K562 (cell line): Measurements from ENCODE around the gene BPHL. TPM values are rescaled to one million over a fixed set of nuclear protein-coding genes. Genes with fewer than 3 reads are reported as not detected.

Experiments used
- CREBBP ChIP-seq: IDR thresholded peaks from one replicate; pipeline ENCODE4 v1.6.1; 2012; ENCODE audit warnings: low read depth, mild to moderate bottlenecking, control low read depth, inconsistent platforms, low read length
- E4F1 ChIP-seq: fragments of 250-450 bp; sonication (Bioruptor Pico); IDR thresholded peaks from 2 replicates; pipeline ENCODE4 v1.5.0; 2021; ENCODE audit warnings: mild to moderate bottlenecking, borderline replicate concordance
- ETS1 ChIP-seq: conservative IDR thresholded peaks from 2 replicates; pipeline ENCODE4 v1.6.1; 2011; ENCODE audit warnings: low read depth, mild to moderate bottlenecking, low read length; ENCODE audit not compliant: control insufficient read depth
- HNRNPLL ChIP-seq: fragments of 200-400 bp; formaldehyde crosslinking; IDR thresholded peaks from 2 replicates; pipeline ENCODE4 v1.6.1; 2017; ENCODE audit warnings: low read length, low read depth, mild to moderate bottlenecking; ENCODE audit not compliant: poor library complexity, severe bottlenecking
- KAT8 ChIP-seq: fragments of 450-650 bp; IDR thresholded peaks from 2 replicates; pipeline ENCODE4 v1.6.1; 2016; ENCODE audit warnings: low read depth, mild to moderate bottlenecking
- KLF1 ChIP-seq: fragments of 450-650 bp; IDR thresholded peaks from 2 replicates; pipeline ENCODE4 v1.6.1; 2016; ENCODE audit warnings: missing genetic modification characterization, missing compliant biosample characterization
- LEF1 ChIP-seq: fragments of 450-650 bp; IDR thresholded peaks from 2 replicates; pipeline ENCODE4 v1.6.1; 2016; ENCODE audit warnings: mild to moderate bottlenecking
- MBD2 ChIP-seq: sonication (generic); IDR thresholded peaks from 2 replicates; pipeline ENCODE4 v1.6.1; 2016; ENCODE audit warnings: low read depth, borderline replicate concordance
- MTF1 ChIP-seq: fragments of 250-450 bp; sonication (Bioruptor Pico); IDR thresholded peaks from 2 replicates; pipeline ENCODE4 v1.9.0; 2021; ENCODE audit warnings: moderate library complexity, mild to moderate bottlenecking, inconsistent platforms, borderline replicate concordance
- NFRKB ChIP-seq: fragments of 450-650 bp; IDR thresholded peaks from 2 replicates; pipeline ENCODE4 v1.6.1; 2016; ENCODE audit warnings: low read depth
- NR2C2 ChIP-seq, 2 experiments: fragments of 200-800 bp in 1 of 2; sonication (Bioruptor generic) in 1 of 2; sonication (generic) in 1 of 2; formaldehyde crosslinking in 1 of 2; IDR thresholded peaks; 2 replicates each; pipeline versions ENCODE4 v1.6.1 to v1.8.0; 2016 to 2022; ENCODE audit warnings: mild to moderate bottlenecking in 1 of 2, missing compliant biosample characterization in 1 of 2, missing genetic modification characterization in 1 of 2, missing genetic modification reagents in 1 of 2
- PHF20 ChIP-seq: fragments of 450-650 bp; IDR thresholded peaks from 2 replicates; pipeline ENCODE4 v1.6.1; 2018; ENCODE audit not compliant: partially characterized antibody
- RBM25 ChIP-seq: fragments of 200-400 bp; formaldehyde crosslinking; IDR thresholded peaks from 2 replicates; pipeline ENCODE4 v1.6.1; 2018; ENCODE audit warnings: low read length, low read depth, moderate library complexity; ENCODE audit not compliant: severe bottlenecking
- SPI1 ChIP-seq: IDR thresholded peaks from 2 replicates; pipeline ENCODE4 v1.6.1; 2011; ENCODE audit warnings: low read depth, low read length, control low read depth, borderline replicate concordance
- TEAD1 ChIP-seq, 2 experiments: fragments of 450-650 bp in 1 of 2; sonication (generic) in 1 of 2; formaldehyde crosslinking; IDR thresholded peaks; 2 replicates each; pipeline versions ENCODE4 v1.4.0 to v1.8.0; 2020 to 2022; ENCODE audit warnings: mild to moderate bottlenecking in 2 of 2, missing genetic modification reagents in 1 of 2
- YY1 ChIP-seq, 3 experiments: IDR thresholded peaks; 2 replicates each; pipeline ENCODE4 v1.6.1; 2011; ENCODE audit warnings: low read length in 2 of 3, mild to moderate bottlenecking in 2 of 3, moderate library complexity in 2 of 3, borderline replicate concordance in 1 of 3, control low read depth in 1 of 3, low read depth in 1 of 3; ENCODE audit not compliant: insufficient read depth in 3 of 3, insufficient replicate concordance in 2 of 3, control insufficient read depth in 1 of 3, insufficient read length in 1 of 3; ENCODE audit errors: extremely low read depth in 1 of 3
- ZBTB26 ChIP-seq: fragments of 450-650 bp; formaldehyde crosslinking; IDR thresholded peaks from 2 replicates; pipeline ENCODE4 v1.4.0; 2022; ENCODE audit warnings: missing genetic modification characterization
- ZFP36 ChIP-seq: fragments of 150-350 bp; IDR thresholded peaks from 2 replicates; pipeline ENCODE4 v1.6.1; 2018; ENCODE audit warnings: low read length, low read depth; ENCODE audit not compliant: partially characterized antibody
- ZNF23 ChIP-seq: fragments of 250-450 bp; sonication (Bioruptor Pico); IDR thresholded peaks from 2 replicates; pipeline ENCODE4 v1.4.0; 2020; ENCODE audit warnings: mild to moderate bottlenecking
- ZSCAN32 ChIP-seq: fragments of 450-650 bp; formaldehyde crosslinking; IDR thresholded peaks from 2 replicates; pipeline ENCODE4 v1.4.0; 2020; ENCODE audit warnings: mild to moderate bottlenecking, moderate library complexity
- polyA plus RNA-seq, 8 experiments: library from polyadenylated mRNA; depleted of rRNA in 4 of 8; stranded (reverse) in 5 of 8; unstranded in 3 of 8; fragments of >200 nt; fragmentation: Nextera tagmentation in 2 of 8; fragmentation: Illumina TruSeq in 1 of 8; extraction: Ambion mirVana in 2 of 8; extraction: Trizol in 1 of 8; gene quantifications; 2 replicates each; pipeline versions ENCODE4 v1.2.1 to v1.2.3, GENCODE V29; 2011 to 2014; ENCODE audit warnings: inconsistent platforms in 1 of 8, missing spikeins in 1 of 8
- total RNA-seq, 7 experiments: library from RNA; depleted of rRNA in 6 of 7; stranded (reverse); fragments of >200 nt in 6 of 7; fragmentation: Illumina TruSeq in 2 of 7; extraction: Trizol in 2 of 7; gene quantifications; 2 replicates each; pipeline versions ENCODE4 v1.2.1 to v1.2.3, GENCODE V29; 2011 to 2021; ENCODE audit warnings: low replicate concordance in 1 of 7

Gene BPHL
- total and polyA plus RNA-seq, 9 of the 15 experiments (the other 6 are each of a cell fraction or from before 2014, with no cell fraction given): 3.5 to 17.4 (median 8.2) TPM

- TF ChIP-seq E4F1 (CRISPR knock-in tag) (no peak), YY1 (IDR thresholded peaks at IDR 0.05; ENCODE audit: borderline replicate concordance in 1 of 3, control insufficient read depth in 1 of 3, extremely low read depth in 1 of 3, insufficient read depth in 3 of 3, insufficient read length in 1 of 3, insufficient replicate concordance in 2 of 3, low read depth in 1 of 3, low read length in 2 of 3) (peak in 1 of 3 experiments; percentile 46), NFRKB (peak; percentile 28; the same call in 1 of the 2 replicates), KAT8 (no peak), KLF1 (0 out of 2 replicates have a peak, but pooled peaks have one; percentile 37), ZFP36 (peak; percentile 74), PHF20 (no peak), CREBBP (no peak), NR2C2 (CRISPR knock-in tag; IDR thresholded peaks at IDR 0.05) (no peak), NR2C2 (tag; IDR thresholded peaks at IDR 0.05) (no peak), HNRNPLL (peak; percentile 57), ZBTB26 (no peak), TEAD1 (CRISPR knock-in tag; IDR thresholded peaks at IDR 0.05) (no peak), ZSCAN32 (CRISPR knock-in tag) (peak; percentile 99), SPI1 (0 out of 2 replicates have a peak, but pooled peaks have one; percentile 11), MBD2 (0 out of 2 replicates have a peak, but pooled peaks have one; percentile 18), LEF1 (peak; percentile 48; the same call in 1 of the 2 replicates), MTF1 (CRISPR knock-in tag) (no peak), ETS1 (0 out of 2 replicates have a peak, but pooled peaks have one; percentile 23), ZNF23 (CRISPR knock-in tag) (no peak), RBM25 (no peak)
Measured at GRCh38 chr6:3159805-3160781, 41.6 kb downstream of the BPHL start (continued).
